GM12878 (cell line): ENCODE data around the gene IPP. TPM values are rescaled to one million over a fixed set of nuclear protein-coding genes. Genes with fewer than 3 reads are reported as not detected.

Source experiments
- ATAC-seq: fragments of 200-7000 bp; cut with Tn5 transposase; 3 replicates; pipeline ENCODE4 v1.9.1; 2020; ENCODE audit warnings: mild to moderate bottlenecking, moderate library complexity
- BruUV-seq: library from RNA; stranded (reverse); fragments of 400-500 nt; replicated peaks from 2 replicates; lab custom pipeline; 2021; lab: Mats Ljungman, UMichigan
- CTCF ChIA-PET: fragments of 300-600 bp; sonication (Branson Sonifier 250); formaldehyde crosslinking; extraction: SDS; loops from one replicate; lab custom pipeline; 2021; ENCODE audit warnings: inconsistent platforms; lab: Yijun Ruan, JAX
- POLR2A ChIA-PET: fragments of 350-600 bp; formaldehyde crosslinking; extraction: SDS; loops from one replicate; lab custom pipeline; 2021; ENCODE audit warnings: inconsistent platforms; lab: Charles Lee
- RAD21 ChIA-PET: fragments of 300-600 bp; sonication (Branson Sonifier 250); formaldehyde crosslinking; loops from one replicate; lab custom pipeline; 2023; ENCODE audit warnings: antibody characterized with exemption; ENCODE audit not compliant: unreplicated experiment; lab: Charles Lee
- SMC1A ChIA-PET: fragments of 300-600 bp; sonication (Branson Sonifier 250); formaldehyde crosslinking; loops from one replicate; lab custom pipeline; 2023; ENCODE audit not compliant: unreplicated experiment, uncharacterized antibody; lab: Charles Lee
- DNase-seq: peaks from one replicate; pipeline ENCODE4 v3.0.0-alpha.2; 2011; ENCODE audit warnings: low read depth, low spot score
- FAIRE-seq: peaks from 3 replicates; lab custom pipeline; 2011; peaks lifted over from hg19 to GRCh38; lab: Jason Lieb, UNC
- H2AFZ ChIP-seq: 2 replicates; pipeline ENCODE4 v1.6.0; 2011; ENCODE audit warnings: low read depth, low read length, control low read depth; ENCODE audit not compliant: control insufficient read depth
- H3K27ac ChIP-seq: 2 replicates; pipeline ENCODE4 v1.5.1; 2011; ENCODE audit warnings: control low read depth; ENCODE audit not compliant: control insufficient read depth, insufficient read depth
- H3K27me3 ChIP-seq, 2 experiments: replicated peaks in 1 of 2; 2 replicates each; pipeline versions ENCODE4 v1.6.0 to v1.6.1; 2011; ENCODE audit warnings: low read length in 1 of 2; ENCODE audit not compliant: control insufficient read depth in 2 of 2, insufficient read depth in 2 of 2
- H3K36me3 ChIP-seq, 2 experiments: 2 replicates each; pipeline ENCODE4 v1.5.1; 2011; ENCODE audit warnings: low read length in 1 of 2; ENCODE audit not compliant: control insufficient read depth in 2 of 2, insufficient read depth in 2 of 2
- H3K4me1 ChIP-seq: 2 replicates; pipeline ENCODE4 v1.6.1; 2011; ENCODE audit warnings: mild to moderate bottlenecking, low read length, moderate library complexity, mixed read lengths; ENCODE audit not compliant: control insufficient read depth, insufficient read depth
- H3K4me2 ChIP-seq: 2 replicates; pipeline ENCODE4 v1.6.0; 2011; ENCODE audit warnings: control low read depth; ENCODE audit not compliant: control insufficient read depth, insufficient read depth
- H3K4me3 ChIP-seq: fragments of 200-600 bp; sonication (generic); 2 replicates; pipeline ENCODE4 v1.5.1; 2016
- H3K79me2 ChIP-seq: 2 replicates; pipeline ENCODE4 v1.6.0; 2011; ENCODE audit warnings: low read length; ENCODE audit not compliant: control insufficient read depth, insufficient read depth
- H3K9ac ChIP-seq: 2 replicates; pipeline ENCODE4 v1.8.0; 2011; ENCODE audit warnings: low read length, control low read depth, mixed read lengths; ENCODE audit not compliant: control insufficient read depth, insufficient read depth
- H3K9me3 ChIP-seq: replicated peaks from 3 replicates; pipeline ENCODE4 v1.5.1; 2011; ENCODE audit warnings: mild to moderate bottlenecking, low read length; ENCODE audit not compliant: control insufficient read depth, insufficient read depth
- H4K20me1 ChIP-seq: 2 replicates; pipeline ENCODE4 v1.6.0; 2011; ENCODE audit not compliant: control insufficient read depth, insufficient read depth
- BHLHE40 ChIP-seq, 2 experiments: fragments of 450-650 bp in 1 of 2; IDR thresholded peaks; 2 replicates each; pipeline ENCODE4 v1.6.1; 2011 to 2017; ENCODE audit warnings: low read depth in 2 of 2, borderline replicate concordance in 1 of 2, improper control_type of control experiment in 1 of 2, low read length in 1 of 2, mild to moderate bottlenecking in 1 of 2
- CBFB ChIP-seq: IDR thresholded peaks from 2 replicates; pipeline ENCODE4 v1.6.1; 2016; ENCODE audit warnings: antibody characterized with exemption, low read depth
- CEBPB ChIP-seq, 2 experiments: fragments of 150-350 bp in 1 of 2; IDR thresholded peaks; 2 replicates each; pipeline ENCODE4 v1.6.1; 2012 to 2014; ENCODE audit warnings: low read depth in 2 of 2, low read length in 2 of 2, borderline replicate concordance in 1 of 2, inconsistent platforms in 1 of 2
- CREB1 ChIP-seq: IDR thresholded peaks from 2 replicates; pipeline ENCODE4 v1.6.1; 2012; ENCODE audit warnings: low read depth, mild to moderate bottlenecking, inconsistent platforms
- ETV6 ChIP-seq, 2 experiments: fragments of 450-650 bp in 1 of 2; IDR thresholded peaks in 1 of 2; conservative IDR thresholded peaks in 1 of 2; 2 replicates each; pipeline ENCODE4 v1.6.1; 2014; ENCODE audit warnings: antibody characterized with exemption in 1 of 2, borderline replicate concordance in 1 of 2, low read depth in 1 of 2, mild to moderate bottlenecking in 1 of 2, moderate library complexity in 1 of 2
- FOS ChIP-seq: IDR thresholded peaks from 3 replicates; pipeline ENCODE4 v1.6.1; 2011; ENCODE audit warnings: borderline replicate concordance; ENCODE audit not compliant: insufficient read length; ENCODE audit errors: extremely low read depth
- HDGF ChIP-seq: fragments of 450-650 bp; IDR thresholded peaks from 2 replicates; pipeline ENCODE4 v1.6.1; 2016; ENCODE audit warnings: antibody characterized with exemption
- HSF1 ChIP-seq: fragments of 150-350 bp; IDR thresholded peaks from 2 replicates; pipeline ENCODE4 v1.6.1; 2014; ENCODE audit warnings: mild to moderate bottlenecking, low read depth, low read length
- NFXL1 ChIP-seq: fragments of 450-650 bp; IDR thresholded peaks from 2 replicates; pipeline ENCODE4 v1.6.1; 2017; ENCODE audit warnings: antibody characterized with exemption, mild to moderate bottlenecking, borderline replicate concordance
- NFYA ChIP-seq: IDR thresholded peaks from 2 replicates; pipeline ENCODE4 v1.6.1; 2011; ENCODE audit warnings: low read depth, mild to moderate bottlenecking, low read length, improper control_type of control experiment, borderline replicate concordance
- POLR2A ChIP-seq: IDR thresholded peaks from 2 replicates; pipeline ENCODE4 v1.6.1; 2011; ENCODE audit warnings: low read depth, mild to moderate bottlenecking, low read length
- PRDM15 ChIP-seq: fragments of 450-650 bp; formaldehyde crosslinking; IDR thresholded peaks from 2 replicates; pipeline ENCODE4 v1.4.0; 2020; ENCODE audit warnings: mild to moderate bottlenecking, moderate library complexity
- RB1 ChIP-seq: fragments of 450-650 bp; formaldehyde crosslinking; IDR thresholded peaks from 2 replicates; pipeline ENCODE4 v1.6.1; 2017; ENCODE audit warnings: mild to moderate bottlenecking, borderline replicate concordance
- SMAD1 ChIP-seq: fragments of 450-650 bp; IDR thresholded peaks from 2 replicates; pipeline ENCODE4 v1.6.1; 2018; ENCODE audit warnings: mild to moderate bottlenecking, low read depth; ENCODE audit not compliant: partially characterized antibody
- SMARCA5 ChIP-seq: fragments of 450-650 bp; IDR thresholded peaks from 2 replicates; pipeline ENCODE4 v1.6.1; 2017; ENCODE audit warnings: mild to moderate bottlenecking
- SMC3 ChIP-seq: IDR thresholded peaks from 2 replicates; pipeline ENCODE4 v1.6.1; 2011; ENCODE audit warnings: low read length, improper control_type of control experiment, borderline replicate concordance
- SRF ChIP-seq, 2 experiments: IDR thresholded peaks; 2 replicates each; pipeline ENCODE4 v1.6.1; 2011; ENCODE audit warnings: low read depth in 2 of 2, low read length in 2 of 2, mild to moderate bottlenecking in 1 of 2, moderate library complexity in 1 of 2
- TBL1XR1 ChIP-seq: IDR thresholded peaks from 2 replicates; pipeline ENCODE4 v1.6.1; 2012; ENCODE audit warnings: low read depth, low read length, improper control_type of control experiment
- ZNF207 ChIP-seq: fragments of 450-650 bp; IDR thresholded peaks from 2 replicates; pipeline ENCODE4 v1.6.1; 2014; ENCODE audit warnings: antibody characterized with exemption, mild to moderate bottlenecking, borderline replicate concordance
- ZZZ3 ChIP-seq: IDR thresholded peaks from 2 replicates; pipeline ENCODE4 v1.6.1; 2011; ENCODE audit warnings: low read depth; ENCODE audit not compliant: control insufficient read depth, insufficient read length
- WGBS: methylation state at CpG from one replicate; pipeline ENCODE4 v1.1.6; 2016; ENCODE audit warnings: low lambda C conversion rate; ENCODE audit not compliant: insufficient replicate concordance, insufficient coverage; ENCODE audit errors: missing lambda C conversion rate; 5-methylcytosine and 5-hydroxymethylcytosine counted together
- in situ Hi-C: fragments of 300-500 bp; cut with MboI; formaldehyde crosslinking; loops from 9 replicates; pipeline ENCODE4 v1.14.3; 2018; ENCODE audit warnings: mixed read lengths
- intact Hi-C: fragments of 100-400 bp; cut with micrococcal nuclease; formaldehyde crosslinking; loops from one replicate; pipeline ENCODE4 v1.14.2; 2022; ENCODE audit not compliant: unreplicated experiment
- polyA plus RNA-seq, 11 experiments: library from polyadenylated mRNA; depleted of rRNA in 4 of 11; unstranded in 6 of 11; stranded (reverse) in 5 of 11; fragments of >200 nt; fragmentation: Nextera tagmentation in 4 of 11; fragmentation: Illumina TruSeq in 1 of 11; extraction: Ambion mirVana in 4 of 11; extraction: Trizol in 1 of 11; gene quantifications; 1 replicate in 1 of 11; 2 replicates in 10 of 11; pipeline versions ENCODE4 v1.2.1 to v1.2.3, GENCODE V29; 2011 to 2016; ENCODE audit warnings: inconsistent platforms in 2 of 11, missing spikeins in 2 of 11, low read depth in 1 of 11
- total RNA-seq, 4 experiments: library from RNA; depleted of rRNA in 3 of 4; stranded (reverse); fragments of >200 nt in 3 of 4; fragmentation: Illumina TruSeq in 1 of 4; extraction: Trizol in 1 of 4; gene quantifications; 2 replicates each; pipeline versions ENCODE4 v1.2.1 to v1.2.3, GENCODE V29; 2013 to 2021

Gene IPP
- total and polyA plus RNA-seq, 10 of the 15 experiments (the other 5 are each of a cell fraction or from before 2014, with no cell fraction given) = 4.7 to 15.0 (median 10.4) TPM

- intact Hi-C loops = no loop called here
- CTCF ChIA-PET = interaction anchor here (1.8 kb wide), 1 partner anchor 17 kb away, joined by 5 read pairs; no protein-coding TSS in a partner anchor
- ATAC-seq = no peak
- H3K36me3 ChIP-seq = peaks cover 0 to 6% of the 10 kb centered on the region in 2 experiments
- TF ChIP-seq POLR2A (no peak), CREB1 (no peak), SMC3 (no peak), TBL1XR1 (no peak), ETV6 (conservative IDR thresholded peaks at IDR 0.05 in 1 of 2, IDR thresholded peaks at IDR 0.05 in 1 of 2; ENCODE audit: borderline replicate concordance in 1 of 2, low read depth in 1 of 2) (no peak), FOS (no peak), ZNF207 (no peak), NFYA (no peak), CBFB (no peak), ZZZ3 (no peak), CEBPB (IDR thresholded peaks at IDR 0.05; ENCODE audit: borderline replicate concordance in 1 of 2, low read depth in 2 of 2, low read length in 2 of 2) (no peak), SMARCA5 (no peak), HDGF (no peak), BHLHE40 (IDR thresholded peaks at IDR 0.05; ENCODE audit: borderline replicate concordance in 1 of 2, low read depth in 2 of 2, low read length in 1 of 2) (no peak), HSF1 (no peak), PRDM15 (no peak), SRF (IDR thresholded peaks at IDR 0.05; ENCODE audit: low read depth in 2 of 2, low read length in 2 of 2) (no peak), SMAD1 (no peak), NFXL1 (no peak), RB1 (no peak)
- no peak overlapping the region for H2AFZ ChIP-seq
- H3K27ac ChIP-seq = no peak overlapping the region
- no peaks in the 10 kb centered on the region for H3K27me3 ChIP-seq
- BruUV-seq = no TSS peak
- no peak for FAIRE-seq
- RAD21 ChIA-PET = no interaction called here
- no peaks in the 10 kb centered on the region for H3K4me1 ChIP-seq
- no peak overlapping the region for H3K9ac ChIP-seq
- no peak overlapping the region for H3K4me3 ChIP-seq
- no peaks in the 10 kb centered on the region; the same call in 1 of the 2 replicates for H4K20me1 ChIP-seq
- in situ Hi-C loops = no loop called here
- no peak overlapping the region for H3K4me2 ChIP-seq
- DNase-seq = no peak
- SMC1A ChIA-PET = interaction anchor here (0.9 to 1.8 kb wide), 2 partner anchors 12 to 30 kb away, joined by 3 to 10 read pairs; partner anchors contain the start of gene GPBP1L1
- no peaks in the 10 kb centered on the region for H3K9me3 ChIP-seq
- H3K79me2 ChIP-seq = peaks cover 84% of the 10 kb centered on the region
- WGBS = 98% methylated on average over 4 of the region's 4 CpGs
- POLR2A ChIA-PET = interaction anchor here (0.7 to 1.4 kb wide), 5 partner anchors 10 to 166 kb away, joined by 3 to 15 read pairs (median 4); no protein-coding TSS in a partner anchor
Measured at GRCh38 chr1:45673956-45674355, 76.5 kb downstream of the IPP start.
